Stimulated activated effector memory CD8-positive, alpha-beta T cell treated with anti-CD3 and anti-CD28 coated beads, Interleukin-12 subunit alpha, Interleukin-12 subunit beta, amount 100 ng/mL, for 72 hours (primary cell): ENCODE data around the gene RASGEF1C.

Experiments
- ATAC-seq: fragments of 150-1000 bp; cut with Tn5 transposase; 2 replicates; pipeline ENCODE4 v1.10.0; 2021
- DNase-seq, 2 donors: peaks; one replicate each; pipeline ENCODE4 v3.0.0; 2021 to 2022; ENCODE audit warnings: low spot score in 2 of 2
- H3K27ac Mint-ChIP-seq: one replicate; pipeline ENCODE4 v1.8.0; 2022; ENCODE audit warnings: mild to moderate bottlenecking, mixed read lengths
- H3K36me3 Mint-ChIP-seq: one replicate; pipeline ENCODE4 v1.8.0; 2022; ENCODE audit warnings: mild to moderate bottlenecking, mixed read lengths
- H3K4me1 Mint-ChIP-seq: one replicate; pipeline ENCODE4 v1.8.0; 2022; ENCODE audit warnings: mixed read lengths
- H3K4me3 Mint-ChIP-seq: one replicate; pipeline ENCODE4 v1.8.0; 2022; ENCODE audit warnings: mild to moderate bottlenecking, mixed read lengths
- H3K9me3 Mint-ChIP-seq: one replicate; pipeline ENCODE4 v1.8.0; 2022; ENCODE audit warnings: mixed read lengths

RASGEF1C gene

GRCh38 chr5:180176191-180176590, 32.8 kb downstream of the RASGEF1C start:
- Mint-ChIP-seq H3K4me1 (no peaks in the 10 kb centered on the region), H3K9me3 (no peaks in the 10 kb centered on the region), H3K36me3 (no peaks in the 10 kb centered on the region), H3K27ac (no peak overlapping the region), H3K4me3 (no peak overlapping the region)
- no peak for ATAC-seq
- DNase-seq = no peak

GRCh38 chr5:180175015-180175431, 34.0 kb downstream of the RASGEF1C start:
- ATAC-seq (no peak), DNase-seq (no peak)
- Mint-ChIP-seq H3K4me1 (no peaks in the 10 kb centered on the region), H3K27ac (no peak overlapping the region), H3K9me3 (no peaks in the 10 kb centered on the region), H3K4me3 (no peak overlapping the region), H3K36me3 (no peaks in the 10 kb centered on the region)

GRCh38 chr5:180174587-180174972, 34.4 kb downstream of the RASGEF1C start:
- Mint-ChIP-seq H3K27ac (no peak overlapping the region), H3K9me3 (no peaks in the 10 kb centered on the region), H3K36me3 (no peaks in the 10 kb centered on the region), H3K4me3 (no peak overlapping the region), H3K4me1 (no peaks in the 10 kb centered on the region)
- ATAC-seq (no peak), DNase-seq (no peak)

GRCh38 chr5:180173875-180174586, 35.0 kb downstream of the RASGEF1C start:
- no peaks in the 10 kb centered on the region for H3K36me3 Mint-ChIP-seq
- no peaks in the 10 kb centered on the region for H3K4me1 Mint-ChIP-seq
- no peak overlapping the region for H3K27ac Mint-ChIP-seq
- no peaks in the 10 kb centered on the region for H3K9me3 Mint-ChIP-seq
- H3K4me3 Mint-ChIP-seq = no peak overlapping the region
- DNase-seq = no peak
- no peak for ATAC-seq

GRCh38 chr5:180173198-180173544, 35.8 kb downstream of the RASGEF1C start:
- Mint-ChIP-seq H3K27ac (no peak overlapping the region), H3K4me3 (no peak overlapping the region), H3K36me3 (no peaks in the 10 kb centered on the region), H3K4me1 (no peaks in the 10 kb centered on the region), H3K9me3 (no peaks in the 10 kb centered on the region)
- DNase-seq = no peak
- no peak for ATAC-seq

- Mint-ChIP-seq H3K4me1 (no peaks in the 10 kb centered on the region), H3K27ac (no peak overlapping the region)
Observed at GRCh38 chr5:180172447-180173197, 36.4 kb downstream of the RASGEF1C start.

GRCh38 chr5:180171568-180172094, 37.4 kb downstream of the RASGEF1C start:
- no peak overlapping the region for H3K4me3 Mint-ChIP-seq
- H3K9me3 Mint-ChIP-seq = no peaks in the 10 kb centered on the region
- ATAC-seq = no peak
- H3K4me1 Mint-ChIP-seq = no peaks in the 10 kb centered on the region
- no peak for DNase-seq
- H3K36me3 Mint-ChIP-seq = no peaks in the 10 kb centered on the region
- no peak overlapping the region for H3K27ac Mint-ChIP-seq

More at GRCh38 chr5:180172447-180173197, 36.4 kb downstream of the RASGEF1C start:
- no peak for DNase-seq
- Mint-ChIP-seq H3K4me3 (no peak overlapping the region), H3K9me3 (no peaks in the 10 kb centered on the region), H3K36me3 (no peaks in the 10 kb centered on the region)
- no peak for ATAC-seq

- H3K9me3 Mint-ChIP-seq = no peaks in the 10 kb centered on the region
- ATAC-seq (no peak), DNase-seq (no peak)
- no peak overlapping the region for H3K4me3 Mint-ChIP-seq
- no peaks in the 10 kb centered on the region for H3K4me1 Mint-ChIP-seq
- no peaks in the 10 kb centered on the region for H3K36me3 Mint-ChIP-seq
- H3K27ac Mint-ChIP-seq = no peak overlapping the region
Observed at GRCh38 chr5:180170810-180171567, 38.0 kb downstream of the RASGEF1C start.

GRCh38 chr5:180170106-180170809, 38.8 kb downstream of the RASGEF1C start:
- Mint-ChIP-seq H3K9me3 (no peaks in the 10 kb centered on the region), H3K36me3 (no peaks in the 10 kb centered on the region), H3K4me1 (no peaks in the 10 kb centered on the region), H3K27ac (no peak overlapping the region), H3K4me3 (no peak overlapping the region)
- DNase-seq = no peak
- ATAC-seq = no peak

GRCh38 chr5:180169248-180170105, 39.5 kb downstream of the RASGEF1C start:
- H3K4me1 Mint-ChIP-seq = no peaks in the 10 kb centered on the region
- no peak overlapping the region for H3K27ac Mint-ChIP-seq
- H3K4me3 Mint-ChIP-seq = no peak overlapping the region
- no peaks in the 10 kb centered on the region for H3K9me3 Mint-ChIP-seq
- DNase-seq (no peak), ATAC-seq (no peak)
- H3K36me3 Mint-ChIP-seq = no peaks in the 10 kb centered on the region

GRCh38 chr5:180168758-180169157, 40.3 kb downstream of the RASGEF1C start:
- no peak overlapping the region for H3K4me3 Mint-ChIP-seq
- H3K9me3 Mint-ChIP-seq = no peaks in the 10 kb centered on the region
- no peak for DNase-seq
- H3K36me3 Mint-ChIP-seq = no peaks in the 10 kb centered on the region
- no peak overlapping the region for H3K27ac Mint-ChIP-seq
- H3K4me1 Mint-ChIP-seq = no peaks in the 10 kb centered on the region
- ATAC-seq = no peak

- Mint-ChIP-seq H3K27ac (no peak overlapping the region), H3K36me3 (no peaks in the 10 kb centered on the region), H3K9me3 (no peaks in the 10 kb centered on the region), H3K4me1 (no peaks in the 10 kb centered on the region), H3K4me3 (no peak overlapping the region)
- DNase-seq (no peak), ATAC-seq (no peak)
Observed at GRCh38 chr5:180166176-180166575, 42.8 kb downstream of the RASGEF1C start.

GRCh38 chr5:180162304-180162661, 46.7 kb downstream of the RASGEF1C start:
- ATAC-seq (peak; percentile 34), DNase-seq (no peak)
- no peak overlapping the region for H3K27ac Mint-ChIP-seq
- H3K36me3 Mint-ChIP-seq = no peaks in the 10 kb centered on the region
- H3K4me3 Mint-ChIP-seq = no peak overlapping the region
- no peaks in the 10 kb centered on the region for H3K9me3 Mint-ChIP-seq
- no peaks in the 10 kb centered on the region for H3K4me1 Mint-ChIP-seq
